Muscle of arm (tissue), 12 donors: ENCODE results near the gene RSPO3. TPM values are rescaled to one million over a fixed set of nuclear protein-coding genes. Genes with fewer than 3 reads are reported as not detected.
A peak's percentile ranks its signal among the peaks of the same experiment; 100 is the strongest.
"Not testable (repeated sequence)": the region's sequence is repeated elsewhere in the genome, so short reads cannot be mapped to it uniquely, and the experiment has no call there.

ENCODE experiments used
- DNase-seq: peaks from one replicate; pipeline ENCODE4 v3.0.0-alpha.2; 2013
- polyA plus RNA-seq, 12 donors: library from polyadenylated mRNA; unstranded; fragments of 120-200 nt; gene quantifications; one replicate each; pipeline ENCODE4 v1.2.1, GENCODE V29; 2013; ENCODE audit not compliant: insufficient read length in 12 of 12

Gene RSPO3
- polyA plus RNA-seq, 12 donors, result 11.9 to 26.7 (median 18.2) TPM; not detected in 1

GRCh38 chr6:127202676-127203075 is 84.2 kb downstream of the RSPO3 start:
- DNase-seq, result no peak

GRCh38 chr6:127204281-127204680 is 85.8 kb downstream of the RSPO3 start:
- DNase-seq, result no peak

- DNase-seq, result no peak
Observed at GRCh38 chr6:127205036-127205435, 86.6 kb downstream of the RSPO3 start.

- DNase-seq, result no peak
Observed at GRCh38 chr6:127206531-127207095, 88.1 kb downstream of the RSPO3 start.

GRCh38 chr6:127207591-127208120 is 89.2 kb downstream of the RSPO3 start:
- DNase-seq, result no peak

GRCh38 chr6:127210725-127211124 is 92.3 kb downstream of the RSPO3 start:
- DNase-seq, result no peak

- DNase-seq, result no peak
Observed at GRCh38 chr6:127212376-127212775, 93.9 kb downstream of the RSPO3 start.

- DNase-seq, result not testable (repeated sequence)
Observed at GRCh38 chr6:127214032-127214431, 95.6 kb downstream of the RSPO3 start.

- not testable (repeated sequence) for DNase-seq
Observed at GRCh38 chr6:127214531-127214930, 96.1 kb downstream of the RSPO3 start.

GRCh38 chr6:127215931-127216330 is 97.5 kb downstream of the RSPO3 start:
- DNase-seq, result no peak

GRCh38 chr6:127216810-127217789 is 98.6 kb downstream of the RSPO3 start:
- DNase-seq, result no peak

- DNase-seq, result peak; percentile 28
Observed at GRCh38 chr6:127219869-127220268, 101.4 kb downstream of the RSPO3 start.

GRCh38 chr6:127221201-127221600 is 102.7 kb downstream of the RSPO3 start:
- peak; percentile 37 for DNase-seq

GRCh38 chr6:127222418-127222817 is 103.9 kb downstream of the RSPO3 start:
- no peak for DNase-seq

- DNase-seq, result no peak
Observed at GRCh38 chr6:127225497-127225896, 107.0 kb downstream of the RSPO3 start.

- not testable (repeated sequence) for DNase-seq
Observed at GRCh38 chr6:127233819-127234218, 115.3 kb downstream of the RSPO3 start.

GRCh38 chr6:127243501-127243900 is 125.0 kb downstream of the RSPO3 start:
- no peak for DNase-seq

Other genes starting within 250 kb of the RSPO3 start
- 10 to 100 TPM in 11 of 12 donors, not detected in 1; 47.6 to 83.9 (median 66.6) TPM for gene RNF146, start 148.2 kb downstream of the RSPO3 start, polyA plus RNA-seq
- gene ECHDC1, start 224.9 kb downstream of the RSPO3 start, polyA plus RNA-seq, result 10 to 100 TPM in 11 of 12 donors, not detected in 1; 59.1 to 85.1 (median 74.1) TPM